ENCODE measurements around the gene IL23R.
A peak's percentile ranks its signal among the peaks of the same experiment; 100 is the strongest.

Gene IL23R

DNA sequence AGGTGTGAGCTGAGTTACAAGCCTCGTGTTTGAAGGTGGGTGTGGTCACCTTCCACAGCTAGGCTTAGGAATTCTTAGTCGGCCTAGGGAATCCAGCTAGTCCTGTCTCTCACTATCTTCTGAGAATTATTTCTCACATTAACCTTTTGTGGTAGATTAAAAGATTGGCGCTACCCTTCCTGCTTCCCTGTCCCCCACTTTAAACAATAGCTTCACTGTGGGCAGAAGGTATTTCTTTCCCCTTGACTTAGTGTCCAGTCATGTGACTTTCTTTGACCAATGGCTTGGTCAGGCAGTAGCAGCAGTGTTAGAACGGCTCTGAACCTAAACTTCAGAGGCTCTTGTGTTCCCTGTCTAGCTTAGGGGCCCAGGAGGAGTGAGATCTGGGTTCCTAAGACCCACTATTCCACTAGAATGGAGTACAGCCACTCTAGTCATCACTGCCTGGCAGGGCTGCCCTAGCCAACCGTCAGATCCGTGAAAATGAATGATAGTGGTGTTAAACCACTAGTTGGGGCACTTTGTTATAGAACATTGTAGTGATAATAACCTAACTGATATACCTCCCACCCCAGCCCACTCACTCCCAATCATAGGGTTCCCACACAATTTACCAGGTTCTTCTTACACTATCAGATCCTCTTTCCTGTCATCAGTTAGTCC is 17.6 kb upstream of the IL23R start:
- no peak for DNase-seq (ENCODE audit: low read depth)

- peak; percentile 68 for DNase-seq (ENCODE audit: low read depth)
These were observed 17.0 kb upstream of the IL23R start for GRCh38 chr1:67149179-67149770.

DNA sequence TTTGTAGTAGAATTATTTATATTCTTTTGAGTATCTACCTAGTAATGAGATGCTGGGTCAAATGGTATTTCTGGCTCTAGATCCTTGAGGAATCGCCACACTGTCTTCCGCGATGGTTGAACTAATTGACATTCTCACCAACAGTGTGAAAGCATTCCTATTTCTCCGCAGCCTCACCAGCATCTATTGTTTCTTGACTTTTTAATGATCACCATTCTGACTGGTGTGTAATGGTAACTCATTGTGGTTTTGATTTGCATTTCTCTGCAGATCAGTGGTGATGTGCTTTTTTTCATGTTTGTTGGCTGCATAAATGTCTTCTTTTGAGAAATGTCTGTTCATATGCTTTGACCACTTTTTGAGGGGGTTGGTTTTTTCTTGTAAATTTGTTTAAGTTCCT is 15.3 kb upstream of the IL23R start:
- no peak for DNase-seq (ENCODE audit: low read depth)

- no peak for DNase-seq (ENCODE audit: low read depth)
These were observed 7.9 kb upstream of the IL23R start for GRCh38 chr1:67158401-67158800.

GRCh38 chr1:67159233-67159632 is 7.0 kb upstream of the IL23R start:
- no peak for DNase-seq (ENCODE audit: low read depth)

DNA sequence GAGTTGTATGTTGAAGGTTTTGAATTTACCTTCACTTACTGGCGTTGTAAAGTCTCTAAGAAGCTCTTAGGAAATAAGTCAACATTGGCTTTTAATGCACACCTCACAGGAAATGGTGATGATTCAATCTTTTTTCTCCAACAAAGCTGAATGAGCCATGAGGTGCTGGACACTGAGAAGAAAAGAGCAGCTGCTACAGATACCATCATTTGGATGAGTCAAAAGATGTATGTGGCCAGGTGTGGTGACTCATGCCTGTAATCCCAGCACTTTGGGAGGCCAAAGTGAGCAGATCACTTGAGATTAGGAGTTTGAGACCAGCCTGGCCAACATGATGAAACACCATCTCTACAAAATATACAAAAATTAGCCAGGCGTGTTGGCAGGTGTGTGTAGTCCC is 3.3 kb upstream of the IL23R start:
- DNase-seq (ENCODE audit: low read depth): no peak

DNA sequence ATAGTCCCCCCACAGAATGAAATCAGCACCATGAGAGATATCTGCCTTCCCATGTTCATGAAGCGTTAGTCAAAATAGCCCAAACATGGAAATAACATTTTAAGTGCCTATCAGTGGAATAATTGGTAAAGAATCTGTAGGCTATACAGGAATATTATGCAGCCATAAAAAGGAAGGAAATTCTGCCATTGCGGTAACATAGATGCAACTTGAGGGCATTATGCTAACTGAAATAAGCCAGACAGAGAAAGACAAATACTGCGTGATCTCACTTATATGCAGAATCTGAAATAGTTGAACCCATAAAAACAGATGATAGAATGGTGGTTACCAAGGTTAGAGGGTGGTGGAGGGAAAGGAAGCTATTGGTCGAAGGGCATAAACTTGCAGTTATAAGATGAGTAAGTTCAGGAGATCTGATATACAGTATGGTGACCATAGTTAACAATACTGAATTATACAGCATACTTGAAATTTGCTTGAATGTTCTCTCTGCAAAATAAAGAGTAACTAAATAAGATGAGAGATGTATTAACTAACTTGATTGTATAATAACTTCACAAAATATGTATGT is 699 bp upstream of the IL23R start:
- DNase-seq (ENCODE audit: low read depth): no peak

- DNase-seq (ENCODE audit: low read depth): no peak
These were observed 3.2 kb downstream of the IL23R start for GRCh38 chr1:67169496-67169895.

DNA sequence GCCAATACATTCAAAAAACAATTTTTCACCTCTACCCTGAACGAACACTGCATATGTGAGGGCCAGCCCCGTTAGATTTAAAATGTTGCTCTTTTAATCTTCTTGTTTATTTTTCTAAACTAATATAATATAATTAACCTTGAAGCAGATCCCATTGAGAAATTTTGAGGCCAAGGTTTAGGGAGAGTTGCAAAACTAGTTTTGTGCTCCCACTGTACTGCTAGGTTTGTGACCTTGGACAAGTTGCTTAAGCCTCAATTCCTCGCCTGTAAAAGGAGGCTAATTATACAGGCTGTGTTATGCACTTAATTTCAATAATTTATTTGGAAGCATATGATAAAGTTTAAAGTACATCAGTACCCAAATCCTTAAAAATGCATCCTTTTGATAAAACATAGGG is 3.7 kb downstream of the IL23R start:
- no peak for DNase-seq (ENCODE audit: low read depth)

GRCh38 chr1:67170751-67171573 is 4.7 kb downstream of the IL23R start:
- no peak for DNase-seq (ENCODE audit: low read depth)

- no peak for DNase-seq (ENCODE audit: low read depth)
These were observed 5.3 kb downstream of the IL23R start for GRCh38 chr1:67171574-67171955.

GRCh38 chr1:67171978-67172377 is 5.7 kb downstream of the IL23R start:
- DNase-seq (ENCODE audit: low read depth): no peak

GRCh38 chr1:67173988-67174387 is 7.7 kb downstream of the IL23R start:
- no peak for DNase-seq (ENCODE audit: low read depth)

- DNase-seq (ENCODE audit: low read depth): no peak
These were observed 8.5 kb downstream of the IL23R start for GRCh38 chr1:67174716-67175284.

DNA sequence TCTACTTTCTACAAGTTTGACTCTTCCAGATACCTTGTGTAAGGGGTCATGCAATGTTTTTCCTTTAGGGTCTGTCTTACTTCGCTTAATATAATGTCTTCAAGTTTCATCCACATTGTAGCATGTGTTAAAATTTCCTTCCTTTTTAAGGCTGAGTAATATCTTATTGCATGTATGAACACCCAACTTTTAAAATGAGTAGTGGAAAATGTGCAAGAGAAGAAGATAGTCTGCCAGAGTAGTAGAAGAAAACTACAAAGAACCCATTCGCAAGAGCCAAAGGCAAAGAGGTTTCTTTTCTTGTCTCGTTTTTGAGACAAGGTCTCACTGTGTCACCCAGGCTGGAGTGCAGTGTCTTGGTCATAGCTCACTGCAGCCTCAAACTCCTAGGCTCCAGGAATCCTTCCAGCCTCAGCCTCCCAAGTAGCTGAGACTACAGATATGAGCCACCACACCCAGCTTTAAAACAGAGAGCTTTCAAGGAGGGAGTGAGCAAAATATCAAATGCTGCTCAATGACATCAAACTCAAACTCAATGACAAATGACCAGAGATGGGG is 9.4 kb downstream of the IL23R start:
- no peak for DNase-seq (ENCODE audit: low read depth)

DNA sequence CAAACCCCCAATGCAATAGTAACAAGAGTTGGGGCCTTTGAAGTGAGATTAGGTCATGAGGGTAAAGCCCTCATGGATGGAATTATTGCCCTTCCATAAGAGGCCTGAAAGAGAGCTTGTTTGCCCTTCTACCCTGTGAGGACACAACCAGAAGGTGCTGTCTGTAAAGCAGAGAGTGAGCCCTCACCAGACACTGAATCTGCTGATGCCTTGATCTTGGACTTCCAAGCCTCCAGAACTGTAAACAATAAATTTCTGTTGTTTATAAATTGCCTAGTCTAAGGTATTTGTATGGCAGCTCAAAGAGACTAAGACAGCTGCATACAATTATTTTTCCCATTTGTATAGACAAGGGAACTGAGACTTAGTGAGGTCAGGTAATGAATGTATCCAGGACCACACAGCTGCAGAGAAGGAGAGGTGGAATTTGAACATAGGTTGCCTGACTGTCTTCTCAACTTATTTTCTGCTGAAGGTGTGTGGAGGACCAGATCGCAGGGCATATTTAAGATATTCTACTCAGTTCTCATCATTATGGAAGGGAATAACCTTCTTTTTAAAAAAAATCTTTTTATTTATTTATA is 18.7 kb downstream of the IL23R start:
- no peak for DNase-seq (ENCODE audit: low read depth)

DNA sequence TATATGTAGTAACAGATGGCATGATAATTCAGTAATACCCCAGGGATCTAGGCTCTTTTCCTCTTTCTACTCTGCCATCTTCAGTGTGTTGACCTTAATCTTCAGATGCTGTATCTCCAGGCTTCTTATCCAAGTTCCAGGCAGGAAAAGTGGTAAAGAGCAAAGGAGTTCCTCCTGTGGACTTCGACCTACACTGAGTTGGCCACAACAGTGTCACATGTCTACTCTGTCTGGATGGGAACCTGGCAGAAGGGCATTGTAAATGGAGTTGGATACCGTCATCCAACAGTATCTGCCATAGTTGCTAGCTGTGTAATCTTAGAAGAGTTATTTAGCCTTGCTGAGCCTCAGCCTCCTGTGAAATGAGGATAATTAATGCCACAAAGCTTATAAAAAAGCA is 21.9 kb downstream of the IL23R start:
- DNase-seq (ENCODE audit: low read depth): no peak

DNA sequence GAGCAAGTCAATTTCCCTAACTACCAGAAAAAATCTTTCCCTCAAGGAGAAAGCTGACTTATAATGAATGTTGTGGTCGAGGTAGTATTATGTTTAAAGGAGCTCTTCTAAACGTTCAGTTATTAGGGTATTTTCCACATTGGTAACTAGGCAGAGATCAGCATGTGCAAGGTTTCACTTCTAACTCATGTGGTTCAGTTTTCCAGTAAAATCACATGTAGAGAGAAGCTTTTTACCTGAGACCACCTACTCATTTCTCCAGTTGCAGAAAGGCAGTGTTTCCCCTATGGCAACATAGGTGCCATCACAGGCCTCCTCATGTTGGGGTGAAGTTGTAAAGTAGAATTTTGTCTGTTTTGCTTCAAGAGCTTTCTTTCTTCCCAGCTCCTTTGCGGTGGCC is 23.7 kb downstream of the IL23R start:
- no peak for DNase-seq (ENCODE audit: low read depth)

- no peak for DNase-seq (ENCODE audit: low read depth)
These were observed 24.2 kb downstream of the IL23R start for GRCh38 chr1:67190410-67190809.

DNA sequence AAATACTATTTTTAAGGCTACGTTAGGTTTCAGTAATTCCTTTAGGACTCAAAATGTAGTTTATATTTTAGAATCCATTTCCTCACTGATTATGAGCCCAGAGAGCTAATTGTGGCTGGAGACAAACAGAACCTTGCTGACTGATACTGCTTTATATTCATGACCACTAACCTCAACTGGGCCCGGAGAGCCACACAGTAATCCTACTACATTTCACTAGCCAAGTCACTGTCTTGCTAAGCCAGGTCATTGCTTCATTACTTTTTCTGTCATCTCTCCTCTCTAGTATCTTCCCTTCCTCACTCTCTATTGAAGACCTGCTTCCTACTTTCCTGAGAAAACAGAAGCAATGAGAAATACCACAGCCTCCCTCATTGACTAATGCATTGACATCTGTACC is 24.7 kb downstream of the IL23R start:
- DNase-seq (ENCODE audit: low read depth): no peak

GRCh38 chr1:67191668-67192520 is 25.6 kb downstream of the IL23R start:
- no peak for DNase-seq (ENCODE audit: low read depth)
